HG03575 (cell line): ENCODE measurements around the gene LYPD8.

Experiments
- ATAC-seq: cut with Tn5 transposase; IDR thresholded peaks from one replicate; pipeline ENCODE4 v1.9.1; 2021; ENCODE audit not compliant: unreplicated experiment, insufficient number of reproducible peaks, low FRiP score; ENCODE audit errors: extremely low read depth

Gene LYPD8

DNA sequence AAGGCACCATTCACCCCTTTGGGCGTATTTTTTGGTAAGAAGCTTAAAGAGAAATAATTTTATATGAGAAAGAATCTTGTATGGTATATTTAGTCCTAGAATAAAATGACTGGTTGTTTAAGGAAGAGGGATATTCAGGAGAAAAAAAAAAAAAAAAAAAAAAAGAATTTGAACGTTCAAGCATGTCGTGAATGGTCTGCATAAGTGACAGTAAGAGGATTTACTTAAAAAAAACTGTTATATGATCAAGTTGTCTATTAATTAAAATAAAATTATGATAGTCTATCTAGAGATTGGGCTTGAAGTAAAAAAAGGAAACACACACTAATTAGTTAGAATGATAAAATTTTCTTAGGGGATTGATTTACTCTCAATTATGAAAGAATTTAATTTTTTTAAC, 41.3 kb downstream of the LYPD8 start:
- ATAC-seq, result no peak

GRCh38 chr1:248710305-248710900, 45.2 kb downstream of the LYPD8 start:
- no peak for ATAC-seq

DNA sequence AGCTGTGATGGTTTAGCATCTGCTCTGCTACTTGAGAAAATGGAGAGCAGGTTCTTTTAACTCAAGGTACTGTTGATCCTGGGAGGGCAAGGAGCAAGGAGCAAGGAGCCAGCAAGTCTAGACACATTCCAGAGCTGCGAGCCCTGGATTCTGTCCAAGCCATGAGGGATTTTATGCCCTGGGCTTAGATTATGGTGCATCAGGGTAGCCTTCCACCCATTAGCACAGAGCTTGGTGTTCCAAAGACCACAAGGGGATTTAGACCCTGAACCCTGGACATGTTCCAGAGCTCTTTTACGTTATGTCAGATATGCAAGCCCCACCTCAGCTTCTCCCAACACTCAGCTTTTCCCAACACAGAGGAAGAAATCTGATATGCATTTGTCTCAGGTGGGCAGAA, 51.0 kb downstream of the LYPD8 start:
- ATAC-seq, result no peak

GRCh38 chr1:248703674-248704073, 51.9 kb downstream of the LYPD8 start:
- no peak for ATAC-seq

DNA sequence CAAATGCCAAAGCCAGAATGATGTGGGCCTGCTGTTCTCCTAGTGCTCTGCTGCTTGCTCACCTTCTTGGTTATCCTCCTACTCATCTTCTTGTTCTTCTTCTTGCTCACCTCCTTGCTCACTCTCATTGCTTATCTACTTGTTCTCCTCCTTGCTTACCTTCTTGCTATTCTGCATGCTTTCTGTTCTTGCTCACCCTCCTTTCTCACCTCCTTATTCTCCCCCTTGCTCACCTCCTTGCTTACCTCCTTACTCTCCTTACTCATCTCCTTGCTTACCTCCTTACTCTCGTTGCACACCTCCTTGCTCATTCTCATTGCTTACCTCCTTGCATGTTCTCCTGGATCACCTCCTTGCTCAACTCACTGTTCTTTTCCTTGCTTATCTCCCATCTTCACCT, 52.8 kb downstream of the LYPD8 start, which contains the start of gene OR14I1:
OR14I1 (minus strand) TSS at position 53 of the 400 bp plus-strand sequence.
- ATAC-seq, result no peak

GRCh38 chr1:248699099-248699498, 56.5 kb downstream of the LYPD8 start:
- no peak for ATAC-seq

GRCh38 chr1:248697907-248698306, 57.7 kb downstream of the LYPD8 start:
- ATAC-seq, result no peak

GRCh38 chr1:248696774-248697173, 58.8 kb downstream of the LYPD8 start:
- no peak for ATAC-seq

DNA sequence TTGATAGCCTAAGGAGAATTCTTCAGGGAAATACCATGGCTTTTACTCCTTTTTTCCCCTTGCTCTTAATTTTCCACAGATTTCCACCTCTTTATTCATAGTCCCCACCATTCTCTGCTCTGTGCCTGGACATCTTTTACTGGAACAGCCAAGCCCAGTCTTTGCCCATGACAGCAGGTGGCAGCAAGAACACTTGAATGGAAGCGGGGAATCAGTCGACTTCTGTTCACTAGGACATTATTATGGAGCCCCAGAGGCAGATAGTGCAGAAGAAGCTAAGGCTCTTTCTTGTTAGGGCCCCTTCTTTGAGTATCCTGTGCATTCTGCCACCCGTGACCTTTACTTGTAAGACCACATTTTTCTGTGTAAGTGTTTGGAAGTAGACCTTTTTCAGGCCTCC, 59.3 kb downstream of the LYPD8 start:
- no peak for ATAC-seq

DNA sequence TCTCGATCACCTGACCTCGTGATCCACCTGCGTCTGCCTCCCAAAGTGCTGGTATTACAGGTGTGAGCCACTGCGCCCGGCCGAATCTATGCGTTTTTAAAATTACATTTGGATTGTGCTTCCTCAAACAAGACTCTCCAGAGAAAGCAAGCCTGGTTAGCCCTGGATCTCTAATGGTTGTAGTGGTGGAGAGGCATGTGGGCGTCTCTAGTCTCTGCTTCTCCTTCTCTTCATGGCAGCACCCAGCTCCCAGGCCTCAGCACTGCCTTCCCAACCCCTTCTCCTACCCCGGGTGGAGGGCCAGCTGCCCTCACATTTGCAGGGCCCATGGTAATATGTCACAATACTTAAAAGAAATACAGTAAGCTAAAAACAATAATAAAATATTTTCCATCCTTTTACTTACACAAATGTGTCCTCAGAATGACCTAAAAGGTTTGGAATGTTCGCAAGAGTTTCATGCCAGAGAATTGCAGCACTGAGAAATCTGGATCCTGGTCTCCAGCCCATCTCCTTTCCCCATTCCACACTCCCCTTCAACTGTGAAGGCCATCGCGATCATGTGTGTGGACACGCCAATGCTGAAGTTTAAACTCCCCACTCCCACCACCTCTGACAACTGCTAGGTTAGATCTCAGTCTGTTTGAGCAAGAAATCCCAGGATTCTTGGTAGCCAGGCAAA, 60.0 kb downstream of the LYPD8 start:
- ATAC-seq, result no peak

DNA sequence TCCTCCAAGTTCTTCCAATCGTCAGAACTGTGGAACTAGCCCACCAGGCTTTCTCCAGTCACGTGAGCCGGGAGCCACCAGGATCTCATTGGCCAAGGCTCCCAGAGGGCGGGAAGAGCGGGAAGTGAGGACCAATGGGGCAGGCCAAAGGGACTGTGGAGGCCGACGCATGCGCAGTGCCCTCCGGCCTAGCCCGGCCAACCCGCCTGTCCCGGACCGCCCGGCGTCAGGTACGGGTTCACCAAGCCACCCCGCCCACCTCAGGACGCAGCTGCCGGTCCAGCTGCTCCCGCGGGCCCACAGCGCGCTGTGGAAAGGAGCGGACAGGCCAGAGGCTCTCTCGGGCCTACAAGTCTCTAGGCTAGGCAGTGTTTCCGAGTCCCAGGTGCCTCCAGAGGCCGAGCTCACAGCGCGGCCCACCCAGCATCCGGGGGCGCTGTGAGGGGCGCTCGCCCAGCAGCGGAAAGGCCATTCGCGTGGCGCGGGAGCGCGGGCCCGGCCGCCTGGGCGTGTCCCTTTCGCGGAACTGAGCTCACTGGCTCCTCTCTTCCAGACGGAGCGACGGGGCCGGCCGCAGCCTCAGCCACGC, 63.9 kb downstream of the LYPD8 start:
- ATAC-seq, result no peak
